ENCODE measurements around the gene LIMS2. TPM values are rescaled to one million over a fixed set of nuclear protein-coding genes. Genes with fewer than 3 reads are reported as not detected.
A peak's percentile ranks its signal among the peaks of the same experiment; 100 is the strongest.

LIMS2 gene
- total RNA-seq, 1 experiment from 2014 or later: 1.8 TPM

- in situ Hi-C loops (cut with HindIII; ENCODE audit: low sequenced_read_pairs): no loop called here
- DNase-seq (ENCODE audit: low spot score): no peak
Observed at GRCh38 chr2:127702395-127703009, 27.2 kb upstream of the LIMS2 start.

- peak; percentile 57 for DNase-seq (ENCODE audit: low spot score)
- in situ Hi-C loops (cut with HindIII; ENCODE audit: low sequenced_read_pairs): no loop called here
Observed at GRCh38 chr2:127701651-127702394, 26.5 kb upstream of the LIMS2 start.

- DNase-seq (ENCODE audit: low spot score): peak; percentile 90
- in situ Hi-C loops (cut with HindIII; ENCODE audit: low sequenced_read_pairs): no loop called here
Observed at GRCh38 chr2:127701193-127701650, 25.9 kb upstream of the LIMS2 start, which contains the start of gene SFT2D3. Gene SFT2D3 (plus strand): TSS chr2:127701497. CDS start chr2:127701529, 32 bp downstream.

GRCh38 chr2:127700527-127701192 lies 25.3 kb upstream of the LIMS2 start:
- in situ Hi-C loops (cut with HindIII; ENCODE audit: low sequenced_read_pairs): no loop called here
- DNase-seq (ENCODE audit: low spot score): no peak

GRCh38 chr2:127698553-127699355 lies 23.4 kb upstream of the LIMS2 start:
- DNase-seq (ENCODE audit: low spot score): no peak
- in situ Hi-C loops (cut with HindIII; ENCODE audit: low sequenced_read_pairs): no loop called here

GRCh38 chr2:127697482-127698180 lies 22.3 kb upstream of the LIMS2 start:
- in situ Hi-C loops (cut with HindIII; ENCODE audit: low sequenced_read_pairs): no loop called here
- DNase-seq (ENCODE audit: low spot score): no peak

- in situ Hi-C loops (cut with HindIII; ENCODE audit: low sequenced_read_pairs): no loop called here
- no peak for DNase-seq (ENCODE audit: low spot score)
Observed at GRCh38 chr2:127695491-127696472, 20.5 kb upstream of the LIMS2 start.

GRCh38 chr2:127694986-127695385 lies 19.7 kb upstream of the LIMS2 start:
- in situ Hi-C loops (cut with HindIII; ENCODE audit: low sequenced_read_pairs): no loop called here
- no peak for DNase-seq (ENCODE audit: low spot score)

- in situ Hi-C loops (cut with HindIII; ENCODE audit: low sequenced_read_pairs): no loop called here
- no peak for DNase-seq (ENCODE audit: low spot score)
Observed at GRCh38 chr2:127690696-127691095, 15.4 kb upstream of the LIMS2 start.

GRCh38 chr2:127688405-127688804 lies 13.1 kb upstream of the LIMS2 start:
- no peak for DNase-seq (ENCODE audit: low spot score)
- in situ Hi-C loops (cut with HindIII; ENCODE audit: low sequenced_read_pairs): no loop called here

- in situ Hi-C loops (cut with HindIII; ENCODE audit: low sequenced_read_pairs): no loop called here
- no peak for DNase-seq (ENCODE audit: low spot score)
Observed at GRCh38 chr2:127685410-127686080, 10.2 kb upstream of the LIMS2 start.

- in situ Hi-C loops (cut with HindIII; ENCODE audit: low sequenced_read_pairs): no loop called here
- no peak for DNase-seq (ENCODE audit: low spot score)
Observed at GRCh38 chr2:127683757-127684156, 8.4 kb upstream of the LIMS2 start.

- no peak for DNase-seq (ENCODE audit: low spot score)
- in situ Hi-C loops (cut with HindIII; ENCODE audit: low sequenced_read_pairs): no loop called here
Observed at GRCh38 chr2:127683056-127683455, 7.7 kb upstream of the LIMS2 start.

GRCh38 chr2:127681976-127682857 lies 6.9 kb upstream of the LIMS2 start:
- in situ Hi-C loops (cut with HindIII; ENCODE audit: low sequenced_read_pairs): no loop called here
- no peak for DNase-seq (ENCODE audit: low spot score)

GRCh38 chr2:127681288-127681804 lies 6.0 kb upstream of the LIMS2 start:
- DNase-seq (ENCODE audit: low spot score): no peak

GRCh38 chr2:127680706-127681287 lies 5.5 kb upstream of the LIMS2 start:
- DNase-seq (ENCODE audit: low spot score): no peak
- in situ Hi-C loops (cut with HindIII; ENCODE audit: low sequenced_read_pairs): no loop called here

More at GRCh38 chr2:127681288-127681804, 6.0 kb upstream of the LIMS2 start:
- in situ Hi-C loops (cut with HindIII; ENCODE audit: low sequenced_read_pairs): no loop called here

All from G401 (cell line).